SK-N-SH treated with all-trans-retinoic acid at 6 μM for 48 hours (cell line): ENCODE results near the gene HLCS.

Experiments
- ATAC-seq: fragments of 200-7000 bp; cut with Tn5 transposase; 3 replicates; pipeline ENCODE4 v1.9.1; 2020; ENCODE audit warnings: mild to moderate bottlenecking, moderate library complexity
- ARNTL ChIP-seq: fragments of 450-650 bp; formaldehyde crosslinking; IDR thresholded peaks from 2 replicates; pipeline ENCODE4 v1.5.0; 2020; ENCODE audit warnings: low read depth, mild to moderate bottlenecking, moderate library complexity, borderline replicate concordance
- CSDC2 ChIP-seq: fragments of 250-450 bp; sonication (Bioruptor Pico); IDR thresholded peaks from 2 replicates; pipeline ENCODE4 v1.5.0; 2020; ENCODE audit warnings: mild to moderate bottlenecking, moderate library complexity
- ESRRG ChIP-seq: fragments of 250-450 bp; sonication (Bioruptor Pico); IDR thresholded peaks from 2 replicates; pipeline ENCODE4 v1.6.1; 2021; ENCODE audit warnings: mild to moderate bottlenecking
- GLIS3 ChIP-seq: fragments of 250-450 bp; sonication (Bioruptor Pico); IDR thresholded peaks from 2 replicates; pipeline ENCODE4 v1.5.0; 2020; ENCODE audit warnings: mild to moderate bottlenecking, moderate library complexity
- OSR1 ChIP-seq: fragments of 250-450 bp; sonication (Bioruptor Pico); IDR thresholded peaks from 2 replicates; pipeline ENCODE4 v1.8.0; 2022; ENCODE audit warnings: moderate library complexity, mild to moderate bottlenecking, inconsistent platforms
- PPARA ChIP-seq: fragments of 250-450 bp; sonication (Bioruptor Pico); IDR thresholded peaks from 2 replicates; pipeline ENCODE4 v1.5.0; 2020; ENCODE audit warnings: mild to moderate bottlenecking, borderline replicate concordance
- RARB ChIP-seq: fragments of 250-450 bp; sonication (Bioruptor Pico); IDR thresholded peaks from 2 replicates; pipeline ENCODE4 v1.8.0; 2021; ENCODE audit warnings: mild to moderate bottlenecking, moderate library complexity
- SNAI2 ChIP-seq: fragments of 250-450 bp; sonication (Bioruptor Pico); IDR thresholded peaks from 2 replicates; pipeline ENCODE4 v1.5.0; 2020; ENCODE audit warnings: mild to moderate bottlenecking, moderate library complexity
- TCF4 ChIP-seq: fragments of 250-450 bp; sonication (Bioruptor Pico); IDR thresholded peaks from 2 replicates; pipeline ENCODE4 v1.8.0; 2021; ENCODE audit warnings: mild to moderate bottlenecking, moderate library complexity, borderline replicate concordance
- TOX ChIP-seq: fragments of 250-450 bp; sonication (Bioruptor Pico); IDR thresholded peaks from 2 replicates; pipeline ENCODE4 v1.8.0; 2021; ENCODE audit warnings: mild to moderate bottlenecking, moderate library complexity, borderline replicate concordance
- ZC3H10 ChIP-seq: fragments of 250-450 bp; sonication (Bioruptor Pico); IDR thresholded peaks from 2 replicates; pipeline ENCODE4 v1.5.1; 2021; ENCODE audit warnings: mild to moderate bottlenecking, moderate library complexity
- ZFP3 ChIP-seq: fragments of 250-450 bp; sonication (Bioruptor Pico); IDR thresholded peaks from 2 replicates; pipeline ENCODE4 v1.5.0; 2020; ENCODE audit warnings: mild to moderate bottlenecking, moderate library complexity
- ZFP30 ChIP-seq: fragments of 450-650 bp; formaldehyde crosslinking; IDR thresholded peaks from 2 replicates; pipeline ENCODE4 v1.5.0; 2022; ENCODE audit warnings: mild to moderate bottlenecking, moderate library complexity
- ZNF565 ChIP-seq: fragments of 450-650 bp; formaldehyde crosslinking; conservative IDR thresholded peaks from 2 replicates; pipeline ENCODE4 v1.5.0; 2020; ENCODE audit warnings: low read depth, mild to moderate bottlenecking, moderate library complexity
- ZNF70 ChIP-seq: fragments of 450-650 bp; formaldehyde crosslinking; IDR thresholded peaks from 2 replicates; pipeline ENCODE4 v1.5.0; 2020; ENCODE audit warnings: mild to moderate bottlenecking, moderate library complexity
- ZNF8 ChIP-seq: fragments of 450-650 bp; formaldehyde crosslinking; IDR thresholded peaks from 2 replicates; pipeline ENCODE4 v1.5.0; 2020; ENCODE audit warnings: mild to moderate bottlenecking, moderate library complexity
- TF ChIP-seq, protein P1 (sequence below): fragments of 250-450 bp; sonication (Bioruptor Pico); IDR thresholded peaks from 2 replicates; pipeline ENCODE4 v1.5.0; 2020; ENCODE audit warnings: mild to moderate bottlenecking, moderate library complexity
- TF ChIP-seq, protein P2 (sequence below): fragments of 250-450 bp; sonication (Bioruptor Pico); IDR thresholded peaks from 2 replicates; pipeline ENCODE4 v1.8.0; 2021; ENCODE audit warnings: low read depth, mild to moderate bottlenecking, moderate library complexity, borderline replicate concordance
- TF ChIP-seq, protein P3 (sequence below): fragments of 250-450 bp; sonication (Bioruptor Pico); IDR thresholded peaks from 2 replicates; pipeline ENCODE4 v1.5.1; 2020; ENCODE audit warnings: low read depth, mild to moderate bottlenecking, moderate library complexity
- TF ChIP-seq, protein P4 (sequence below): fragments of 250-450 bp; sonication (Bioruptor Pico); IDR thresholded peaks from 2 replicates; pipeline ENCODE4 v1.5.1; 2021; ENCODE audit warnings: mild to moderate bottlenecking, moderate library complexity
- TF ChIP-seq, protein P5 (sequence below): fragments of 250-450 bp; sonication (Bioruptor Pico); IDR thresholded peaks from 2 replicates; pipeline ENCODE4 v1.8.0; 2020; ENCODE audit warnings: mild to moderate bottlenecking, moderate library complexity, borderline replicate concordance

The HLCS gene

DNA sequence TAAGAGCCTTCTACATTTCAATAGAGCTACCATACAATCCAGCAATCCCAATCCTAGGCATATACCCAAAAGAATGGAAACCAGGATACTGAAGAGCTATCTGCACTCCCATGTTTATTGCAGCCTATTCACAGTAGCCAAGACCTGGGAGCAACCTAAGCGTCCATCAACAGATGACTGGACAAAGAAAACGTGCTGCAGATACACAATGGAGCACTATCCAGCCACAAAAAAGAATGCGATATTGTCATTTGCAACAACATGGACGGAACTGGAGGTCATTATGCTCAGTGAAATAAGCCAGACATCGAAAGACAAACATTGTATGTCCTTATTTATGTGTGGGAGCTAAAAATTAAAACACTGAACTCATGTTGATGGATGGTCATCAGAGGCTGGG is 115.3 kb downstream of the HLCS start:
- TF ChIP-seq ZNF70 (no peak), SNAI2 (CRISPR knock-in tag) (no peak), TOX (no peak), ZC3H10 (CRISPR knock-in tag) (no peak), GLIS3 (CRISPR knock-in tag) (no peak), RARB (CRISPR knock-in tag) (no peak), ARNTL (CRISPR knock-in tag) (no peak), OSR1 (CRISPR knock-in tag) (no peak), CSDC2 (CRISPR knock-in tag) (no peak), ZNF8 (CRISPR knock-in tag) (no peak), PPARA (CRISPR knock-in tag) (no peak), ZFP3 (CRISPR knock-in tag) (no peak), TCF4 (CRISPR knock-in tag) (no peak), ZFP30 (CRISPR knock-in tag) (no peak)
- TF ChIP-seq, protein P1, sequence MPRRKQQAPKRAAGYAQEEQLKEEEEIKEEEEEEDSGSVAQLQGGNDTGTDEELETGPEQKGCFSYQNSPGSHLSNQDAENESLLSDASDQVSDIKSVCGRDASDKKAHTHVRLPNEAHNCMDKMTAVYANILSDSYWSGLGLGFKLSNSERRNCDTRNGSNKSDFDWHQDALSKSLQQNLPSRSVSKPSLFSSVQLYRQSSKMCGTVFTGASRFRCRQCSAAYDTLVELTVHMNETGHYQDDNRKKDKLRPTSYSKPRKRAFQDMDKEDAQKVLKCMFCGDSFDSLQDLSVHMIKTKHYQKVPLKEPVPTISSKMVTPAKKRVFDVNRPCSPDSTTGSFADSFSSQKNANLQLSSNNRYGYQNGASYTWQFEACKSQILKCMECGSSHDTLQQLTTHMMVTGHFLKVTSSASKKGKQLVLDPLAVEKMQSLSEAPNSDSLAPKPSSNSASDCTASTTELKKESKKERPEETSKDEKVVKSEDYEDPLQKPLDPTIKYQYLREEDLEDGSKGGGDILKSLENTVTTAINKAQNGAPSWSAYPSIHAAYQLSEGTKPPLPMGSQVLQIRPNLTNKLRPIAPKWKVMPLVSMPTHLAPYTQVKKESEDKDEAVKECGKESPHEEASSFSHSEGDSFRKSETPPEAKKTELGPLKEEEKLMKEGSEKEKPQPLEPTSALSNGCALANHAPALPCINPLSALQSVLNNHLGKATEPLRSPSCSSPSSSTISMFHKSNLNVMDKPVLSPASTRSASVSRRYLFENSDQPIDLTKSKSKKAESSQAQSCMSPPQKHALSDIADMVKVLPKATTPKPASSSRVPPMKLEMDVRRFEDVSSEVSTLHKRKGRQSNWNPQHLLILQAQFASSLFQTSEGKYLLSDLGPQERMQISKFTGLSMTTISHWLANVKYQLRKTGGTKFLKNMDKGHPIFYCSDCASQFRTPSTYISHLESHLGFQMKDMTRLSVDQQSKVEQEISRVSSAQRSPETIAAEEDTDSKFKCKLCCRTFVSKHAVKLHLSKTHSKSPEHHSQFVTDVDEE (CRISPR knock-in tag) = no peak
- TF ChIP-seq, protein P2, sequence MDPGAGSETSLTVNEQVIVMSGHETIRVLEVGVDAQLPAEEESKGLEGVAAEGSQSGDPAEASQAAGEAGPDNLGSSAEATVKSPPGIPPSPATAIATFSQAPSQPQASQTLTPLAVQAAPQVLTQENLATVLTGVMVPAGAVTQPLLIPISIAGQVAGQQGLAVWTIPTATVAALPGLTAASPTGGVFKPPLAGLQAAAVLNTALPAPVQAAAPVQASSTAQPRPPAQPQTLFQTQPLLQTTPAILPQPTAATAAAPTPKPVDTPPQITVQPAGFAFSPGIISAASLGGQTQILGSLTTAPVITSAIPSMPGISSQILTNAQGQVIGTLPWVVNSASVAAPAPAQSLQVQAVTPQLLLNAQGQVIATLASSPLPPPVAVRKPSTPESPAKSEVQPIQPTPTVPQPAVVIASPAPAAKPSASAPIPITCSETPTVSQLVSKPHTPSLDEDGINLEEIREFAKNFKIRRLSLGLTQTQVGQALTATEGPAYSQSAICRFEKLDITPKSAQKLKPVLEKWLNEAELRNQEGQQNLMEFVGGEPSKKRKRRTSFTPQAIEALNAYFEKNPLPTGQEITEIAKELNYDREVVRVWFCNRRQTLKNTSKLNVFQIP (CRISPR knock-in tag) = no peak
- TF ChIP-seq, protein P3, sequence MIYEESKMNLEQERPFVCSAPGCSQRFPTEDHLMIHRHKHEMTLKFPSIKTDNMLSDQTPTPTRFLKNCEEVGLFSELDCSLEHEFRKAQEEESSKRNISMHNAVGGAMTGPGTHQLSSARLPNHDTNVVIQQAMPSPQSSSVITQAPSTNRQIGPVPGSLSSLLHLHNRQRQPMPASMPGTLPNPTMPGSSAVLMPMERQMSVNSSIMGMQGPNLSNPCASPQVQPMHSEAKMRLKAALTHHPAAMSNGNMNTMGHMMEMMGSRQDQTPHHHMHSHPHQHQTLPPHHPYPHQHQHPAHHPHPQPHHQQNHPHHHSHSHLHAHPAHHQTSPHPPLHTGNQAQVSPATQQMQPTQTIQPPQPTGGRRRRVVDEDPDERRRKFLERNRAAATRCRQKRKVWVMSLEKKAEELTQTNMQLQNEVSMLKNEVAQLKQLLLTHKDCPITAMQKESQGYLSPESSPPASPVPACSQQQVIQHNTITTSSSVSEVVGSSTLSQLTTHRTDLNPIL = no peak
- TF ChIP-seq, protein P4, sequence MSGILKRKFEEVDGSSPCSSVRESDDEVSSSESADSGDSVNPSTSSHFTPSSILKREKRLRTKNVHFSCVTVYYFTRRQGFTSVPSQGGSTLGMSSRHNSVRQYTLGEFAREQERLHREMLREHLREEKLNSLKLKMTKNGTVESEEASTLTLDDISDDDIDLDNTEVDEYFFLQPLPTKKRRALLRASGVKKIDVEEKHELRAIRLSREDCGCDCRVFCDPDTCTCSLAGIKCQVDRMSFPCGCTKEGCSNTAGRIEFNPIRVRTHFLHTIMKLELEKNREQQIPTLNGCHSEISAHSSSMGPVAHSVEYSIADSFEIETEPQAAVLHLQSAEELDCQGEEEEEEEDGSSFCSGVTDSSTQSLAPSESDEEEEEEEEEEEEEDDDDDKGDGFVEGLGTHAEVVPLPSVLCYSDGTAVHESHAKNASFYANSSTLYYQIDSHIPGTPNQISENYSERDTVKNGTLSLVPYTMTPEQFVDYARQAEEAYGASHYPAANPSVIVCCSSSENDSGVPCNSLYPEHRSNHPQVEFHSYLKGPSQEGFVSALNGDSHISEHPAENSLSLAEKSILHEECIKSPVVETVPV (CRISPR knock-in tag) = no peak
- TF ChIP-seq, all 23 proteins: peak for 0
- no peak for ATAC-seq

DNA sequence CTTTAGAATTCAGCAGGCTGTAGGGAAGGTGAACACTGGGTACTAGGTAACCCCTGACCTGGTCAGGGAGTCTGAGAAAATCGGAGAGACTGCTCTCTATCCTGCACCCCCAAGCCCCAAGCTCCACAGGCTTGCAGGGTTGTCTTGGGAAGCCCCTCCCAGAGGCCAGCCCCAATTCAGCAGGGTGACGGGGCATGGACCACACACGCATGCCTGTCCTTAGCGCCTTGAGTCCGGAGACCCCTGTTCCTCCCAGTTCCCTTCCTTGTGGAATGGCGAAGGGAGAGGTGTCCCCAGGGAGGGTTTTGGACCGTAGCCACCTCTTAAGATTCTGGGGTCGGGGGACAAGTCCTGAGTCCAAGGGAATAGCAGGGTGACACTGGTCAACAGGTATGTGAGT is 116.1 kb downstream of the HLCS start:
- no peak for TF ChIP-seq RARB (CRISPR knock-in tag)
- ATAC-seq = no peak

DNA sequence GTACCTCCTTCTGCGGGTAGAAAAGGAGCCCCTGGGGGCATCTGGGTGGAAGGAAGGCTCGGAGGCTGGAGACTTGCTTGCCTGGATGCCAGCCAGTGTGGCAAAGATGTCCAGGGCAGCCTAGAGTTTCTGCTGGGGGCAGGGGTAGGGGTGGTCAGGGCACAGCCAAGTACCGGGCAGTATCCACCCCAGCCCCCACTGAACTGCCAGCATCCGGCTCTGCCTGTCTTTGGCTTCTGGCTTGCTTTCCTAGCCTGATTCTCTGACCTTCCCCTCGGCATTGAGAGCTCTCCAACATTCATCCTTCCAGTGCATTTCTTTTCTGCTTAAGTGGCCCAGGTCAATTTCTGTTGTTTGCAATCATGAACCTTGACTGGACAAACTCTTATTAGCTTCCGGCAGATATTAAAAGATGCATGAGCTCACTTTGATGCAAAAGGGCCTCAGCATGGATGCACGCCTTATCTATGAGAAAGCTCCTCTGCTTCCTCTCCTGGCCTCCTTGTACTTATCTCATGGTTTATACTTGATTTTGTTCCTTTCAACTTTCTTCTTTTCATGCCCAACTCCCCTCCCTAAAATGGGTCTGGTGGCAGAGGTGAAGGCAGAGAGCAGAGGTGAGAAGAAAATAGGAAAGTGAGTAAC is 116.9 kb downstream of the HLCS start:
- no peak for ATAC-seq
- TF ChIP-seq, protein P1 (CRISPR knock-in tag) = no peak
- TF ChIP-seq, protein P2 (CRISPR knock-in tag) = no peak
- TF ChIP-seq ESRRG (CRISPR knock-in tag) = no peak
- no peak for TF ChIP-seq OSR1 (CRISPR knock-in tag)
- no peak for TF ChIP-seq TCF4 (CRISPR knock-in tag)
- TF ChIP-seq ARNTL (CRISPR knock-in tag) = no peak
- TF ChIP-seq, protein P5, sequence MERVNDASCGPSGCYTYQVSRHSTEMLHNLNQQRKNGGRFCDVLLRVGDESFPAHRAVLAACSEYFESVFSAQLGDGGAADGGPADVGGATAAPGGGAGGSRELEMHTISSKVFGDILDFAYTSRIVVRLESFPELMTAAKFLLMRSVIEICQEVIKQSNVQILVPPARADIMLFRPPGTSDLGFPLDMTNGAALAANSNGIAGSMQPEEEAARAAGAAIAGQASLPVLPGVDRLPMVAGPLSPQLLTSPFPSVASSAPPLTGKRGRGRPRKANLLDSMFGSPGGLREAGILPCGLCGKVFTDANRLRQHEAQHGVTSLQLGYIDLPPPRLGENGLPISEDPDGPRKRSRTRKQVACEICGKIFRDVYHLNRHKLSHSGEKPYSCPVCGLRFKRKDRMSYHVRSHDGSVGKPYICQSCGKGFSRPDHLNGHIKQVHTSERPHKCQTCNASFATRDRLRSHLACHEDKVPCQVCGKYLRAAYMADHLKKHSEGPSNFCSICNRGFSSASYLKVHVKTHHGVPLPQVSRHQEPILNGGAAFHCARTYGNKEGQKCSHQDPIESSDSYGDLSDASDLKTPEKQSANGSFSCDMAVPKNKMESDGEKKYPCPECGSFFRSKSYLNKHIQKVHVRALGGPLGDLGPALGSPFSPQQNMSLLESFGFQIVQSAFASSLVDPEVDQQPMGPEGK (CRISPR knock-in tag) = no peak
- no peak for TF ChIP-seq ZNF565 (CRISPR knock-in tag)
